H9 (cell line): ENCODE data around the gene KATNA1. TPM values are rescaled to one million over a fixed set of nuclear protein-coding genes. Genes with fewer than 3 reads are reported as not detected.

Experiments used
- DNase-seq: peaks from one replicate; pipeline ENCODE4 v3.0.0-alpha.2; 2017
- H2AFZ ChIP-seq: one replicate; pipeline ENCODE4 v1.6.1; 2013; ENCODE audit warnings: mild to moderate bottlenecking, low read length, control low read depth, moderate library complexity
- H2AK5ac ChIP-seq: 2 replicates; pipeline ENCODE4 v1.6.1; 2013; ENCODE audit warnings: low read length, control low read depth, mixed read lengths; ENCODE audit not compliant: insufficient read length
- H2BK120ac ChIP-seq: one replicate; pipeline ENCODE4 v1.6.1; 2013; ENCODE audit warnings: low read depth, mild to moderate bottlenecking, low read length, control low read depth, inconsistent platforms; ENCODE audit not compliant: poor library complexity, severe bottlenecking
- H2BK12ac ChIP-seq: 2 replicates; pipeline ENCODE4 v1.6.1; 2013; ENCODE audit warnings: low read length, control low read depth, mixed read lengths, low read depth; ENCODE audit not compliant: insufficient read length
- H2BK15ac ChIP-seq: 2 replicates; pipeline ENCODE4 v1.6.1; 2013; ENCODE audit warnings: low read depth, low read length, control low read depth
- H2BK20ac ChIP-seq: one replicate; pipeline ENCODE4 v1.6.1; 2013; ENCODE audit warnings: low read depth, mild to moderate bottlenecking, low read length, control low read depth, inconsistent platforms; ENCODE audit not compliant: poor library complexity, severe bottlenecking
- H2BK5ac ChIP-seq: 2 replicates; pipeline ENCODE4 v1.6.1; 2013; ENCODE audit warnings: low read length, control low read depth, mixed read lengths; ENCODE audit not compliant: insufficient read length
- H3K14ac ChIP-seq: 2 replicates; pipeline ENCODE4 v1.6.1; 2013; ENCODE audit warnings: low read length, control low read depth; ENCODE audit not compliant: insufficient read depth
- H3K18ac ChIP-seq: 2 replicates; pipeline ENCODE4 v1.6.1; 2013; ENCODE audit warnings: low read depth, mild to moderate bottlenecking, mixed read lengths, low read length, control low read depth; ENCODE audit not compliant: insufficient read length
- H3K23ac ChIP-seq: 2 replicates; pipeline ENCODE4 v1.6.1; 2013; ENCODE audit warnings: low read length, control low read depth, mixed read lengths, low read depth; ENCODE audit not compliant: insufficient read length
- H3K23me2 ChIP-seq: 2 replicates; pipeline ENCODE4 v1.6.1; 2013; ENCODE audit warnings: low read depth, mild to moderate bottlenecking, mixed read lengths, low read length, control low read depth; ENCODE audit not compliant: insufficient read length, poor library complexity, severe bottlenecking
- H3K27ac ChIP-seq: 2 replicates; pipeline ENCODE4 v1.5.1; 2013; ENCODE audit warnings: low read length, control low read depth, mixed read lengths, low read depth; ENCODE audit not compliant: insufficient read length
- H3K27me3 ChIP-seq: 2 replicates; pipeline ENCODE4 v1.6.1; 2013; ENCODE audit warnings: low read length, control low read depth, inconsistent platforms; ENCODE audit not compliant: insufficient read depth
- H3K4ac ChIP-seq: 2 replicates; pipeline ENCODE4 v1.6.1; 2013; ENCODE audit warnings: low read depth, mild to moderate bottlenecking, control low read depth, inconsistent platforms, low read length, moderate library complexity
- H3K4me1 ChIP-seq: 2 replicates; pipeline ENCODE4 v1.6.1; 2013; ENCODE audit warnings: low read length, control low read depth, inconsistent platforms; ENCODE audit not compliant: insufficient read depth
- H3K4me2 ChIP-seq: 2 replicates; pipeline ENCODE4 v1.6.1; 2013; ENCODE audit warnings: low read length, control low read depth, mixed read lengths; ENCODE audit not compliant: insufficient read length, insufficient read depth
- H3K56ac ChIP-seq: 2 replicates; pipeline ENCODE4 v1.6.1; 2013; ENCODE audit warnings: low read depth, mild to moderate bottlenecking, mixed read lengths, low read length, control low read depth; ENCODE audit not compliant: insufficient read length
- H3K79me1 ChIP-seq: 2 replicates; pipeline ENCODE4 v1.6.1; 2013; ENCODE audit warnings: low read depth, mild to moderate bottlenecking, moderate library complexity, low read length, control low read depth, inconsistent platforms; ENCODE audit not compliant: insufficient read depth, poor library complexity, severe bottlenecking
- H3K79me2 ChIP-seq: 2 replicates; pipeline ENCODE4 v1.6.1; 2013; ENCODE audit warnings: low read length, control low read depth, inconsistent platforms; ENCODE audit not compliant: insufficient read depth
- H3K9ac ChIP-seq: 2 replicates; pipeline ENCODE4 v1.6.1; 2013; ENCODE audit warnings: low read length, control low read depth, mixed read lengths; ENCODE audit not compliant: insufficient read length; ENCODE audit errors: extremely low read depth
- H3K9me3 ChIP-seq: one replicate; pipeline ENCODE4 v1.6.1; 2013; ENCODE audit warnings: low read depth, low read length, inconsistent platforms; ENCODE audit not compliant: control insufficient read depth
- H3T11ph ChIP-seq: one replicate; pipeline ENCODE4 v1.6.1; 2013; ENCODE audit warnings: mild to moderate bottlenecking, low read length, control low read depth, inconsistent platforms
- H4K20me1 ChIP-seq: one replicate; pipeline ENCODE4 v1.6.1; 2013; ENCODE audit not compliant: control insufficient read depth, insufficient read length, insufficient read depth
- H4K5ac ChIP-seq: 2 replicates; pipeline ENCODE4 v1.6.1; 2013; ENCODE audit warnings: low read depth, mild to moderate bottlenecking, mixed read lengths, low read length, control low read depth; ENCODE audit not compliant: insufficient read length
- H4K8ac ChIP-seq: replicated peaks from 2 replicates; pipeline ENCODE4 v1.6.1; 2013; ENCODE audit warnings: low read length, control low read depth, mixed read lengths, low read depth; ENCODE audit not compliant: insufficient read length
- H4K91ac ChIP-seq: 2 replicates; pipeline ENCODE4 v1.6.1; 2013; ENCODE audit warnings: low read depth, mild to moderate bottlenecking, moderate library complexity, mixed read lengths, low read length, control low read depth; ENCODE audit not compliant: insufficient read length
- H3K27ac Mint-ChIP-seq, 3 experiments: 2 replicates in 2 of 3; 3 replicates in 1 of 3; pipeline ENCODE4 v1.8.0; 2020 to 2021; ENCODE audit warnings: mixed read lengths in 3 of 3, mild to moderate bottlenecking in 1 of 3, moderate library complexity in 1 of 3
- H3K27me3 Mint-ChIP-seq: 2 replicates; pipeline ENCODE4 v1.8.0; 2021; ENCODE audit warnings: low read depth, mild to moderate bottlenecking, moderate library complexity, mixed read lengths
- H3K36me3 Mint-ChIP-seq, 3 experiments: 2 replicates in 2 of 3; 3 replicates in 1 of 3; pipeline ENCODE4 v1.8.0; 2020 to 2021; ENCODE audit warnings: low read depth in 3 of 3, mixed read lengths in 3 of 3; ENCODE audit not compliant: insufficient read depth in 1 of 3
- H3K4me1 Mint-ChIP-seq, 2 experiments: 2 replicates each; pipeline ENCODE4 v1.8.0; 2020; ENCODE audit warnings: mixed read lengths in 2 of 2
- H3K4me3 Mint-ChIP-seq, 2 experiments: 2 replicates in 1 of 2; 3 replicates in 1 of 2; pipeline ENCODE4 v1.8.0; 2020 to 2021; ENCODE audit warnings: mild to moderate bottlenecking in 2 of 2, mixed read lengths in 2 of 2, moderate library complexity in 1 of 2
- H3K9me3 Mint-ChIP-seq, 2 experiments: 2 replicates in 1 of 2; 3 replicates in 1 of 2; pipeline ENCODE4 v1.8.0; 2020; ENCODE audit warnings: mild to moderate bottlenecking in 2 of 2, mixed read lengths in 2 of 2, moderate library complexity in 1 of 2
- CTCF ChIP-seq: fragments of 200-600 bp; sonication (generic); conservative IDR thresholded peaks from 3 replicates; pipeline ENCODE4 v1.8.0; 2021; ENCODE audit warnings: antibody characterized with exemption, mild to moderate bottlenecking
- WGBS: extraction: QIAGEN DNeasy Blood & Tissue Kit; methylation state at CpG from one replicate; pipeline ENCODE4 v1.1.7; 2013; ENCODE audit warnings: missing lambda C conversion rate, low lambda C conversion rate, mixed read lengths; ENCODE audit not compliant: insufficient read length; ENCODE audit errors: extremely low coverage; 5-methylcytosine and 5-hydroxymethylcytosine counted together
- total RNA-seq: library from RNA; stranded (reverse); gene quantifications from 2 replicates; pipeline ENCODE4 v1.2.1, GENCODE V29; 2021

Gene KATNA1
- total RNA-seq, 1 experiment from 2014 or later: 18.3 TPM

DNA sequence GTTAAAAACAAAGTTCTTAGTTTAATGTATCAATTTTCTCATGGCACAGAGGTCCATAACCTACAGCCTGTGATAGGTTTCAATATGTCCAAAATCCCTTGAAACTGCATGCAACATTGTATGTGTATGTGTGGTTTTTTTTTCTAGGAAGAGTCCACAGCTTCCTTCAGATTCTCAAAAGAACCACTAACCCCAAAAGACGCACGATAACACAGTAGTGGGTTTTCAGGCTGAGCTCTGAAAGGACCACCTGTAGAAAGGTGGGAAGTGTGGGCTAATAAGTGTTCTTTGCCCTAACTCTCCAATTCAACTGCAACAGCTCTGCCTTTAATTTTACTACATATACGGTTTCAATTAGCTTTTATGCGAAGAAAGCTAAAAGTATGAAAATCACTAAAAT is 11.5 kb upstream of the KATNA1 start:
- no peaks in the 10 kb centered on the region for H3K9me3 ChIP-seq
- H3K23ac ChIP-seq: no peak overlapping the region
- no peaks in the 10 kb centered on the region; a peak in 1 of 5 replicates for H3K9me3 Mint-ChIP-seq
- H2AFZ ChIP-seq: no peak overlapping the region
- H3K18ac ChIP-seq: no peak overlapping the region
- H3K27me3 ChIP-seq: no peaks in the 10 kb centered on the region
- WGBS: no CpG with 5 or more reads among the region's 4 CpGs
- H3K9ac ChIP-seq: no peak overlapping the region
- no peak overlapping the region for H2BK5ac ChIP-seq
- H3K79me2 ChIP-seq: no peaks in the 10 kb centered on the region
- no peak for TF ChIP-seq CTCF
- no peaks in the 10 kb centered on the region for H3K4me1 Mint-ChIP-seq
- H3K4me1 ChIP-seq: no peaks in the 10 kb centered on the region
- no peaks in the 10 kb centered on the region for H3K79me1 ChIP-seq
- H3K36me3 Mint-ChIP-seq: peaks cover 7 to 40% (median 34%) of the 10 kb centered on the region in 3 experiments; a peak in 5 of 7 replicates
- H2BK20ac ChIP-seq: no peak overlapping the region
- no peak overlapping the region for H3K27ac ChIP-seq
- H4K91ac ChIP-seq: no peak overlapping the region
- H2AK5ac ChIP-seq: no peak overlapping the region
- DNase-seq: no peak
- H3K56ac ChIP-seq: no peak overlapping the region
- H4K20me1 ChIP-seq: no peaks in the 10 kb centered on the region
- no peak overlapping the region for H3K14ac ChIP-seq
- no peak overlapping the region for H3K4me3 Mint-ChIP-seq
- H3K23me2 ChIP-seq: no peaks in the 10 kb centered on the region
- H2BK120ac ChIP-seq: no peak overlapping the region
- H4K8ac ChIP-seq: no peak overlapping the region
- no peak overlapping the region for H3K4me2 ChIP-seq
- H3K4ac ChIP-seq: no peak overlapping the region
- H2BK15ac ChIP-seq: no peak overlapping the region
- H3K27me3 Mint-ChIP-seq: no peaks in the 10 kb centered on the region
- H3T11ph ChIP-seq: no peak overlapping the region
- H2BK12ac ChIP-seq: no peak overlapping the region
- no peak overlapping the region for H4K5ac ChIP-seq
- no peak overlapping the region for H3K27ac Mint-ChIP-seq
